A549 (cell line): ENCODE results near the gene ZNF385A. TPM values are rescaled to one million over a fixed set of nuclear protein-coding genes. Genes with fewer than 3 reads are reported as not detected.

Experiments
- ATAC-seq, 2 experiments: fragments of 200-7000 bp in 1 of 2; fragments of >200 bp in 1 of 2; cut with Nextera tagmentation in 1 of 2; cut with Tn5 transposase in 1 of 2; 3 replicates each; pipeline versions ENCODE4 v1.8.0 to v1.9.1; 2018 to 2020; ENCODE audit warnings: mild to moderate bottlenecking in 1 of 2, moderate library complexity in 1 of 2
- CTCF ChIA-PET: fragments of 300-600 bp; sonication (Branson Sonifier 250); formaldehyde crosslinking; extraction: SDS; loops from one replicate; lab custom pipeline; 2021; ENCODE audit warnings: antibody characterized with exemption, inconsistent platforms; lab: Yijun Ruan, JAX
- POLR2A ChIA-PET: fragments of 350-600 bp; formaldehyde crosslinking; extraction: SDS; loops from one replicate; lab custom pipeline; 2021; ENCODE audit warnings: antibody characterized with exemption, inconsistent platforms; lab: Yijun Ruan, JAX
- DNase-seq, 2 experiments: peaks; one replicate each; pipeline versions ENCODE4 v3.0.0 to v3.0.0-alpha.2; 2011 to 2016; ENCODE audit warnings: low read depth in 1 of 2, low spot score in 1 of 2
- FAIRE-seq: peaks from 2 replicates; lab custom pipeline; 2011; peaks lifted over from hg19 to GRCh38; lab: Jason Lieb, UNC
- H3K27ac ChIP-seq, 2 experiments: fragments of >200 bp; sonication (Bioruptor Twin); formaldehyde crosslinking; 3 replicates each; pipeline ENCODE4 v1.5.1; 2016 to 2017
- H3K4me1 ChIP-seq: fragments of >200 bp; sonication (Bioruptor Twin); formaldehyde crosslinking; 3 replicates; pipeline ENCODE4 v1.6.1; 2016
- H3K4me2 ChIP-seq: fragments of >200 bp; sonication (Bioruptor Twin); formaldehyde crosslinking; 3 replicates; pipeline ENCODE4 v1.6.1; 2016
- H3K4me3 ChIP-seq: fragments of >200 bp; sonication (Bioruptor Twin); formaldehyde crosslinking; 3 replicates; pipeline ENCODE4 v1.5.1; 2016
- H3K9me3 ChIP-seq: fragments of >200 bp; sonication (Bioruptor Twin); formaldehyde crosslinking; 3 replicates; pipeline ENCODE4 v1.6.1; 2016
- CHD2 ChIP-seq: fragments of 150-350 bp; IDR thresholded peaks from 2 replicates; pipeline ENCODE4 v1.6.1; 2014; ENCODE audit warnings: low read length; ENCODE audit not compliant: partially characterized antibody
- CTCF ChIP-seq: fragments of >200 bp; sonication (Bioruptor Twin); formaldehyde crosslinking; IDR thresholded peaks from 3 replicates; pipeline ENCODE4 v1.5.1; 2016
- EHF ChIP-seq: fragments of 250-450 bp; sonication (Bioruptor Pico); IDR thresholded peaks from 2 replicates; pipeline ENCODE4 v1.5.0; 2020; ENCODE audit warnings: mild to moderate bottlenecking
- EHMT2 ChIP-seq: fragments of 200-600 bp; sonication (generic); IDR thresholded peaks from 2 replicates; pipeline ENCODE4 v1.6.1; 2016; ENCODE audit warnings: antibody characterized with exemption, low read depth, mild to moderate bottlenecking, moderate library complexity
- HDAC2 ChIP-seq: fragments of 200-600 bp; sonication (generic); IDR thresholded peaks from 2 replicates; pipeline ENCODE4 v1.6.1; 2016
- HES2 ChIP-seq: fragments of >200 bp; sonication (Bioruptor Twin); formaldehyde crosslinking; IDR thresholded peaks from 2 replicates; pipeline ENCODE4 v1.6.1; 2016
- HOXA7 ChIP-seq: fragments of 250-450 bp; sonication (Bioruptor Pico); IDR thresholded peaks from 2 replicates; pipeline ENCODE4 v1.5.0; 2020; ENCODE audit warnings: mild to moderate bottlenecking, moderate library complexity
- HOXB13 ChIP-seq: fragments of 250-450 bp; sonication (Bioruptor Pico); IDR thresholded peaks from 2 replicates; pipeline ENCODE4 v1.5.0; 2020; ENCODE audit warnings: low read depth, mild to moderate bottlenecking, moderate library complexity
- JUNB ChIP-seq: fragments of >200 bp; sonication (Bioruptor Twin); formaldehyde crosslinking; IDR thresholded peaks from 2 replicates; pipeline ENCODE4 v1.6.1; 2016
- NFE2L2 ChIP-seq: fragments of 150-350 bp; conservative IDR thresholded peaks from 2 replicates; pipeline ENCODE4 v1.6.1; 2014; ENCODE audit warnings: low read length
- NPAS2 ChIP-seq: fragments of 250-450 bp; sonication (Bioruptor Pico); IDR thresholded peaks from 2 replicates; pipeline ENCODE4 v1.8.0; 2022; ENCODE audit warnings: mild to moderate bottlenecking, moderate library complexity, borderline replicate concordance
- NR3C1 ChIP-seq: fragments of >200 bp; sonication (Bioruptor Twin); formaldehyde crosslinking; IDR thresholded peaks from 3 replicates; pipeline ENCODE4 v1.6.1; 2017
- PHF8 ChIP-seq: fragments of 200-600 bp; sonication (generic); IDR thresholded peaks from 2 replicates; pipeline ENCODE4 v1.6.1; 2016; ENCODE audit warnings: low read depth, mild to moderate bottlenecking, antibody characterized with exemption, moderate library complexity, borderline replicate concordance
- POLR2A ChIP-seq: IDR thresholded peaks from 2 replicates; pipeline ENCODE4 v1.6.1; 2012; ENCODE audit warnings: mild to moderate bottlenecking, low read length
- RAD21 ChIP-seq, 2 experiments: fragments of >200 bp in 1 of 2; sonication (Bioruptor Twin) in 1 of 2; formaldehyde crosslinking in 1 of 2; IDR thresholded peaks in 1 of 2; conservative IDR thresholded peaks in 1 of 2; 2 replicates in 1 of 2; 3 replicates in 1 of 2; pipeline ENCODE4 v1.6.1; 2012 to 2018; ENCODE audit warnings: inconsistent platforms in 1 of 2
- RFX5 ChIP-seq: fragments of 450-650 bp; IDR thresholded peaks from 2 replicates; pipeline ENCODE4 v1.7.1; 2014; ENCODE audit warnings: antibody characterized with exemption, mild to moderate bottlenecking, moderate library complexity
- RNF2 ChIP-seq: fragments of 200-600 bp; sonication (generic); IDR thresholded peaks from 2 replicates; pipeline ENCODE4 v1.6.1; 2016; ENCODE audit warnings: low read depth, mild to moderate bottlenecking, antibody characterized with exemption, moderate library complexity, borderline replicate concordance
- SMC3 ChIP-seq: fragments of >200 bp; sonication (Bioruptor Twin); formaldehyde crosslinking; IDR thresholded peaks from 3 replicates; pipeline ENCODE4 v1.6.1; 2018; ENCODE audit warnings: inconsistent platforms
- SREBF2 ChIP-seq: fragments of 450-650 bp; IDR thresholded peaks from 2 replicates; pipeline ENCODE4 v1.6.1; 2014; ENCODE audit warnings: mild to moderate bottlenecking, moderate library complexity
- ZFP36 ChIP-seq: fragments of 450-650 bp; IDR thresholded peaks from 2 replicates; pipeline ENCODE4 v1.6.1; 2014; ENCODE audit warnings: borderline replicate concordance; ENCODE audit not compliant: partially characterized antibody
- ZNF302 ChIP-seq: fragments of 250-450 bp; sonication (Bioruptor Pico); IDR thresholded peaks from 2 replicates; pipeline ENCODE4 v1.9.0; 2021; ENCODE audit warnings: inconsistent platforms, mild to moderate bottlenecking, moderate library complexity
- WGBS: methylation state at CpG from one replicate; pipeline ENCODE4 v1.1.6; 2017; ENCODE audit errors: missing lambda C conversion rate; 5-methylcytosine and 5-hydroxymethylcytosine counted together
- polyA plus RNA-seq, 4 experiments: library from polyadenylated mRNA; depleted of rRNA in 3 of 4; stranded (reverse); fragments of >200 nt; fragmentation: RNase III in 1 of 4; extraction: RNeasy Plus Mini Kit Qiagen cat#74134 plus additional on column Dnase treatment in 1 of 4; gene quantifications; 2 replicates in 3 of 4; 3 replicates in 1 of 4; pipeline ENCODE4 v1.2.3, GENCODE V29; 2011 to 2017

ZNF385A gene
- polyA plus RNA-seq, 2 of the 4 experiments (the other 2 are of a cell fraction) = 1.8 to 14.9 TPM

DNA sequence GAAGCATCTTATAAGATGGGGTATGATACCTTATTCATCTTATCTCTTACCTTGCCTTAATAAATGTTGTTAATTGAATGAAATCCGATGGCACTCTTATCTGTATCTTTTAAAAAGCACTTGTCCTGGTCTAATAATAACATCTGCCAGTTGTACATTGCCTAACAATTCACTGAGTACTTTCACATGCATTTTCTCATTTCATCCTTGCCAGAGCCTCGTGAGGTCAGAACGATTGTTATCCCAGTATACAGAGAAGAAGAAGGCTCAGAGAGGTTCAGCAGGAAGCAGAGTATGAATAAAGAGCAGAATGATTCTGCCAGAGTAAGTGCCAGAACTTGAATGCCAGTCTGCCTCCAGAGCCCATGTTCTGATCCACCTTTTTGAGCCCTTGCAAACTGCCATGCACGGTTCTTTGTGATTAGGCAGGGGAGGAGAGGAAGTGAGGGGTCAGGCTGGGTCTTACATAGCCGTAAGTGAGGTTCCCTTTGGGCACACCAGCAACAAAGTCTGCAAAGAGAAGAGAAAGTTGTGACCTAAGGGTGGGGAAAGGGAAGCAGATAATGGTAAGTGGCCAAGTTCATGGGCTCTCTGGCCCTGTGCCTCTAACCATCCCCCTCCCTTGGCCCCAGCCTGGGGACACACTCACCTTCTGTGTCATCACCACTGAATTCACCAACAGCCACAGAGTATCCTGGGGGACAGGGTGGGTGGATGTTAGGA lies 22.8 kb upstream of the ZNF385A start:
- no peak for TF ChIP-seq ZNF302 (CRISPR knock-in tag)
- TF ChIP-seq HES2 = no peak
- TF ChIP-seq EHF (CRISPR knock-in tag) = no peak
- TF ChIP-seq JUNB = no peak
- no peak for TF ChIP-seq HOXA7 (CRISPR knock-in tag)
- TF ChIP-seq HOXB13 = no peak
- TF ChIP-seq CHD2 = no peak
- no peak for TF ChIP-seq NR3C1
- no peak for TF ChIP-seq RFX5
- TF ChIP-seq NFE2L2 = no peak
- no peak for TF ChIP-seq HDAC2
- TF ChIP-seq RAD21 (conservative IDR thresholded peaks at IDR 0.05 in 1 of 2, IDR thresholded peaks at IDR 0.05 in 1 of 2) = no peak
- no peak for TF ChIP-seq SREBF2
- WGBS = 84% methylated on average over 5 of the region's 5 CpGs
- POLR2A ChIA-PET = no interaction called here
- ATAC-seq (no peak), DNase-seq (no peak), FAIRE-seq (no peak)
- no peak overlapping the region for H3K4me3 ChIP-seq
- no peak overlapping the region for H3K4me2 ChIP-seq
- CTCF ChIA-PET = interaction anchor here (2.2 to 2.6 kb wide), 4 partner anchors 9 to 32 kb away, joined by 7 to 44 read pairs (median 20); no protein-coding TSS in a partner anchor
- no peak overlapping the region for H3K27ac ChIP-seq
- peaks cover 18% of the 10 kb centered on the region for H3K4me1 ChIP-seq
- H3K9me3 ChIP-seq = no peaks in the 10 kb centered on the region

DNA sequence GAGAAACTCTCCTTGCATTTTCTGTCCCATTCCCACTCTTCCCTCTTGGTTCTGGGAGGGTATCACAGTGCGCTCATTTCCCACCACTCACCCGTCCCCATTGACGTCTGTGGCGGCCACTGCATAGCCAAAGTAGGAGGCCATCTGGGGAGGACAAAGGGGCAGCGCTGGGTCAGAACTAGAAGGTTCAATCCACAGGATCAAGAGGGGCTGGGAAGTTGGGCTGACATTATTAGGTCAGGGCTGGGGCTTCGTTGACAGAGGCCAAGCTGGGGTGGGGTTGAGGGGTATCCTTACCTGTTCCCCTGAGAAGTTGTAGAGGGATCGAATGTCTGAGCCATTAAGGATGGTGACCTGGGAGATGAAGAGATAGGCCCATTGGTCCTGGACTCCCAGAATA lies 21.0 kb upstream of the ZNF385A start:
- ATAC-seq (no peak), DNase-seq (no peak), FAIRE-seq (no peak)
- no peaks in the 10 kb centered on the region for H3K9me3 ChIP-seq
- POLR2A ChIA-PET = no interaction called here
- CTCF ChIA-PET = interaction anchor here (0.8 to 12.7 kb wide), 5 partner anchors 12 to 163 kb away, joined by 3 to 1279 read pairs (median 6); partner anchors contain the start of genes ITGA5 and ZNF385A
- no peaks in the 10 kb centered on the region; the same call in 2 of the 3 replicates for H3K4me1 ChIP-seq
- no peak overlapping the region for H3K4me3 ChIP-seq
- H3K27ac ChIP-seq = no peak overlapping the region
- no peak for TF ChIP-seq RNF2
- WGBS = 91% methylated on average over 7 of the region's 7 CpGs
- no peak overlapping the region for H3K4me2 ChIP-seq

GRCh38 chr12:54405106-54405505 lies 20.6 kb upstream of the ZNF385A start:
- Histone ChIP-seq H3K4me2 (no peak overlapping the region), H3K4me1 (no peaks in the 10 kb centered on the region), H3K4me3 (no peak overlapping the region), H3K9me3 (no peaks in the 10 kb centered on the region), H3K27ac (no peak overlapping the region)
- DNase-seq (no peak), FAIRE-seq (no peak), ATAC-seq (no peak)
- ChIA-PET POLR2A (no interaction called here), CTCF (interaction anchor here (0.8 to 12.7 kb wide), 5 partner anchors 12 to 163 kb away, joined by 3 to 1279 read pairs (median 6); partner anchors contain the start of genes ITGA5 and ZNF385A)
- WGBS = 77% methylated on average over 9 of the region's 10 CpGs
- TF ChIP-seq NPAS2 (no peak), ZFP36 (no peak), PHF8 (no peak)

DNA sequence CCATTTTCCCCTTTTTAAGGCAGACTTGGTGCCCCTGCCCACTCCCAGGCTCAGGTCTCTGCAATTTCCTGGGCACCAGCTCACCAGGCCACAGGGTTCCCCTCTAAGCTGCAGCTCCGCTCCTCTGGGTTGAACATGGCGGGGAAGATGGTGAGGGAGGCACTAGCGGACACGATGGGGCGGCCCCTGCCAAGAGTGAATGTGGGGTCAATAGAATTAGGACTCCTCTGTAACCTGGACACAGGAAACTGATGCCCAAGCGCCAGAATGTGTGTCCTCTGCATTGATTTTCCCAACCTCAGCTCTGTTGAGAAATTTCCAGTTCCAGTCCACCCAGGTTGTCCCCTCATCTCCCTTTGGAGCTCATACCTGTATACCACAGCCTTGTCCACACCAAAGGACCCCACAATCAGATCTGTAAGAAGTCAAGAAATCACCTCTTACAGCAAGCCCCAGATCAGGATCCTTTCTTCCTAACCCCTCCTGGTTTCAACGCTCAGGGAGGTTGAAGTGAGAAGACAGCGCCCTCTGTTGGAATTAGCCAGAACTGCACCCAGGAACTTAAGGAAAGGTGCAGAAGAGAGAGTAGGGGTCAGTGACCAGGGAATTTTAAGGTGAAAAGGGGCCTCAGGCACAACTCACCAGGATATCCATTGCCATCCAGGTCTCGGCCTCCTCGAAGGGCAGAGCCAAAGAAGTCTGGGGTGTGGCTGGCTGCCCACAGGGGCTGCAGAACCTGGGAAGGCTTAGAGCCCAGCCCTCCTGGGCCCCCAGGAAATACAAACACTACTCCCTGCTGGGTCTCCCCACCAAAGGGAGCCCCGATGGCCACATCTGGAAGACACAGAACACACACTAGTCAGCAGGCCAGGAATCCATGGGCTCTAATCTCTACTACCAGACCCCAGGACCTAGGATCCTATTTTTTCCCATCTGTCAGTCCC lies 19.8 kb upstream of the ZNF385A start:
- POLR2A ChIA-PET = no interaction called here
- no peak overlapping the region for H3K4me2 ChIP-seq
- TF ChIP-seq RAD21 (conservative IDR thresholded peaks at IDR 0.05 in 1 of 2, IDR thresholded peaks at IDR 0.05 in 1 of 2) (peak in 1 of 2 experiments; percentile 39; a peak in 2 of 5 replicates), POLR2A (no peak), CTCF (peak; percentile 74), EHMT2 (no peak), SMC3 (peak; percentile 26; the same call in 1 of the 3 replicates)
- TF ChIP-seq, all 56 proteins: peak for 3
- no peaks in the 10 kb centered on the region for H3K9me3 ChIP-seq
- DNase-seq = peak in 1 of 2 experiments; percentile 66
- CTCF ChIA-PET = interaction anchor here (0.8 to 12.7 kb wide), 10 partner anchors 9 to 162 kb away, joined by 3 to 1279 read pairs (median 6); partner anchors contain the start of genes ITGA5 and ZNF385A
- no peaks in the 10 kb centered on the region for H3K4me1 ChIP-seq
- no peak overlapping the region for H3K4me3 ChIP-seq
- 52% methylated on average over 11 of the region's 11 CpGs for WGBS
- peak in 1 of 2 experiments; percentile 71; a peak in 3 of 6 replicates for ATAC-seq
- no peak for FAIRE-seq
- H3K27ac ChIP-seq = no peak overlapping the region
